ENCODE results near the gene PPP1R9B.
A peak's percentile ranks its signal among the peaks of the same experiment; 100 is the strongest.

GRCh38 chr17:50087246-50087911 is 63.1 kb downstream of the PPP1R9B start:
- TF ChIP-seq CTCF (IDR thresholded peaks at IDR 0.05; ENCODE audit: borderline replicate concordance, extremely low read depth, low read length, poor library complexity, severe bottlenecking) (peak; percentile 98), EZH2 (IDR thresholded peaks at IDR 0.05; ENCODE audit: borderline replicate concordance, low read depth, low read length, severe bottlenecking) (no peak)
